ENCODE data around the gene ANKRD40. TPM values are rescaled to one million over a fixed set of nuclear protein-coding genes. Genes with fewer than 3 reads are reported as not detected.

The ANKRD40 gene, protein sequence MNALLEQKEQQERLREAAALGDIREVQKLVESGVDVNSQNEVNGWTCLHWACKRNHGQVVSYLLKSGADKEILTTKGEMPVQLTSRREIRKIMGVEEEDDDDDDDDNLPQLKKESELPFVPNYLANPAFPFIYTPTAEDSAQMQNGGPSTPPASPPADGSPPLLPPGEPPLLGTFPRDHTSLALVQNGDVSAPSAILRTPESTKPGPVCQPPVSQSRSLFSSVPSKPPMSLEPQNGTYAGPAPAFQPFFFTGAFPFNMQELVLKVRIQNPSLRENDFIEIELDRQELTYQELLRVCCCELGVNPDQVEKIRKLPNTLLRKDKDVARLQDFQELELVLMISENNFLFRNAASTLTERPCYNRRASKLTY
- total RNA-seq (10 to 100 TPM; 51.2 to 76.3 (median 63.7) TPM), polyA plus RNA-seq (10 to 100 TPM; 12.3 to 14.4 (median 12.9) TPM)

GRCh38 chr17:50707289-50708049 lies at the start of gene ANKRD40:
Gene ANKRD40 (minus strand): TSS chr17:50707914. CDS start chr17:50707654, 260 bp downstream.
- peaks cover 0 to 64% (median 57%) of the 10 kb centered on the region in 4 donors for H3K4me1 ChIP-seq

GRCh38 chr17:50754521-50754920 lies 46.8 kb upstream of the ANKRD40 start:
- no peak for DNase-seq
- intact Hi-C loops (cut with DNase I): no loop called here
- H3K36me3 ChIP-seq: peaks cover 9 to 68% (median 31%) of the 10 kb centered on the region in 4 donors

More at GRCh38 chr17:50707289-50708049, at the start of gene ANKRD40:
- TF ChIP-seq POLR2AphosphoS5 (IDR thresholded peaks at IDR 0.05) (peak; percentile 62 to 83 (median 77)), EP300 (IDR thresholded peaks at IDR 0.05) (peak in 2 of 4 donors; percentile 10 to 33), POLR2A (IDR thresholded peaks at IDR 0.05) (peak in 1 of 2 donors; percentile 41), CTCF (IDR thresholded peaks at IDR 0.05) (no peak)
- no peaks in the 10 kb centered on the region for H3K27me3 ChIP-seq
- H3K9me3 ChIP-seq: no peaks in the 10 kb centered on the region
- intact Hi-C loops (cut with DNase I): loop anchor here (2.0 kb wide), 1 partner anchor 21 kb away; no protein-coding TSS in a partner anchor
- DNase-seq: peak; percentile 97
- H3K4me3 ChIP-seq: peak within 1 kb of the TSS; percentile 44 to 79 (median 74)
- H3K27ac ChIP-seq: peak within 1 kb of the TSS; percentile 92 to 97 (median 96)
- H3K36me3 ChIP-seq: peaks cover 0 to 3% (median 0%) of the 10 kb centered on the region in 4 donors
- WGBS, 2 donors: 0% methylated on average over 74 of the region's 74 CpGs

DNA sequence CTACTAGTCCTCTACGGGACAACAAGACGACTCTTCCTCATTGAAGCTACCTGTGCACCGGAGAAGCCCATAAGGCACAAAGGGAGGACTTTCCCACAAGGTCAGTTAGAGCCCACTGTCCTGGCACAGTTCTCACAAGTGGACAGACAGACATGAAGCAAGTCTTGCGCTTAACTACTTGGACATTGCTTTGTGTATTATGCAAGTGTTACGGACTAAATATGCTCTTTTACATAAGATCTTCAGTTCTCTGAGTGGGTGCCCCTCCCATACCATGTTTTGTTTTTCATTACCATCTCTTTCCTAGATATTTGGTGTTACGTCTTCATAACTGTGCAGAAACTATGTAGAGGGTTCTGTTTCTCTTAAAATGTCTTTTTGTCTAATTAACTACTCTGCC lies 41.5 kb upstream of the ANKRD40 start:
- TF ChIP-seq POLR2AphosphoS5 (IDR thresholded peaks at IDR 0.05) (no peak), EP300 (IDR thresholded peaks at IDR 0.05) (no peak), CTCF (IDR thresholded peaks at IDR 0.05) (no peak), POLR2A (IDR thresholded peaks at IDR 0.05) (no peak)

More at GRCh38 chr17:50754521-50754920, 46.8 kb upstream of the ANKRD40 start:
- Histone ChIP-seq H3K4me1 (no peaks in the 10 kb centered on the region), H3K4me3 (no peak overlapping the region), H3K9me3 (no peaks in the 10 kb centered on the region), H3K27me3 (no peaks in the 10 kb centered on the region), H3K27ac (no peak overlapping the region)
- 68 to 77% methylated on average over 2 of the region's 2 CpGs for WGBS, 2 donors
- TF ChIP-seq POLR2AphosphoS5 (IDR thresholded peaks at IDR 0.05) (no peak), POLR2A (IDR thresholded peaks at IDR 0.05) (no peak), EP300 (IDR thresholded peaks at IDR 0.05) (no peak), CTCF (IDR thresholded peaks at IDR 0.05) (no peak)

DNA sequence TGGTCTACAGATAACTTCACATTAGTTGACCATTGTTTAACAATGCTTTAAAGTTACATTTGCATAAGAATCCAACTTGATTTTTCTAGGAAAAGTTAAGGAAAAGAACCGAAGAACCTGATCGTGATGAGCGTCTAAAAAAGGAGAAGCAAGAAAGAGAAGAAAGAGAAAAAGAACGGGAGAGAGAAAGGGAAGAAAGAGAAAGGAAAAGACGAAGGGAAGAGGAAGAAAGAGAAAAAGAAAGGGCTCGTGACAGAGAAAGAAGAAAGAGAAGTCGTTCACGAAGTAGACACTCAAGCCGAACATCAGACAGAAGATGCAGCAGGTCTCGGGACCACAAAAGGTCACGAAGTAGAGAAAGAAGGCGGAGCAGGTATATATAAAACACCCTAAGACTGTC lies 37.9 kb upstream of the ANKRD40 start:
- Histone ChIP-seq H3K9me3 (no peaks in the 10 kb centered on the region), H3K4me1 (no peaks in the 10 kb centered on the region), H3K27ac (no peak overlapping the region), H3K27me3 (no peaks in the 10 kb centered on the region), H3K4me3 (no peak overlapping the region), H3K36me3 (peaks cover 53 to 100% (median 82%) of the 10 kb centered on the region in 4 donors)
- no peak for TF ChIP-seq EP300 (IDR thresholded peaks at IDR 0.05)
- no peak for TF ChIP-seq CTCF (IDR thresholded peaks at IDR 0.05)
- TF ChIP-seq POLR2AphosphoS5 (IDR thresholded peaks at IDR 0.05): no peak
- no peak for TF ChIP-seq POLR2A (IDR thresholded peaks at IDR 0.05)
- DNase-seq: no peak
- intact Hi-C loops (cut with DNase I): no loop called here
- WGBS, 2 donors: 89 to 94% methylated on average over 12 of the region's 12 CpGs

More for the DNA sequence above, 41.5 kb upstream of the ANKRD40 start:
- Histone ChIP-seq H3K36me3 (peaks cover 29 to 100% (median 69%) of the 10 kb centered on the region in 4 donors), H3K9me3 (no peaks in the 10 kb centered on the region), H3K27ac (no peak overlapping the region), H3K4me1 (no peaks in the 10 kb centered on the region), H3K27me3 (no peaks in the 10 kb centered on the region), H3K4me3 (no peak overlapping the region)
- 84 to 87% methylated on average over 6 of the region's 6 CpGs for WGBS, 2 donors
- intact Hi-C loops (cut with DNase I): no loop called here
- DNase-seq: no peak

Measured in sigmoid colon (tissue), 7 donors.